ENCODE data around the gene TVP23C.
"Not testable (repeated sequence)": the region's sequence is repeated elsewhere in the genome, so short reads cannot be mapped to it uniquely, and the experiment has no call there.

TVP23C gene

GRCh38 chr17:15563375-15563857 lies at the start of gene TVP23C:
Gene TVP23C, minus strand, starts transcription at chr17:15563483. Its CDS starts 35 bp downstream, at chr17:15563448.
- not testable (repeated sequence) for DNase-seq

- not testable (repeated sequence) for DNase-seq
Observed at GRCh38 chr17:15592960-15593359, 29.7 kb upstream of the TVP23C start.

- not testable (repeated sequence) for DNase-seq
Observed at GRCh38 chr17:15591986-15592385, 28.7 kb upstream of the TVP23C start.

GRCh38 chr17:15590844-15591243 lies 27.6 kb upstream of the TVP23C start:
- not testable (repeated sequence) for DNase-seq

DNA sequence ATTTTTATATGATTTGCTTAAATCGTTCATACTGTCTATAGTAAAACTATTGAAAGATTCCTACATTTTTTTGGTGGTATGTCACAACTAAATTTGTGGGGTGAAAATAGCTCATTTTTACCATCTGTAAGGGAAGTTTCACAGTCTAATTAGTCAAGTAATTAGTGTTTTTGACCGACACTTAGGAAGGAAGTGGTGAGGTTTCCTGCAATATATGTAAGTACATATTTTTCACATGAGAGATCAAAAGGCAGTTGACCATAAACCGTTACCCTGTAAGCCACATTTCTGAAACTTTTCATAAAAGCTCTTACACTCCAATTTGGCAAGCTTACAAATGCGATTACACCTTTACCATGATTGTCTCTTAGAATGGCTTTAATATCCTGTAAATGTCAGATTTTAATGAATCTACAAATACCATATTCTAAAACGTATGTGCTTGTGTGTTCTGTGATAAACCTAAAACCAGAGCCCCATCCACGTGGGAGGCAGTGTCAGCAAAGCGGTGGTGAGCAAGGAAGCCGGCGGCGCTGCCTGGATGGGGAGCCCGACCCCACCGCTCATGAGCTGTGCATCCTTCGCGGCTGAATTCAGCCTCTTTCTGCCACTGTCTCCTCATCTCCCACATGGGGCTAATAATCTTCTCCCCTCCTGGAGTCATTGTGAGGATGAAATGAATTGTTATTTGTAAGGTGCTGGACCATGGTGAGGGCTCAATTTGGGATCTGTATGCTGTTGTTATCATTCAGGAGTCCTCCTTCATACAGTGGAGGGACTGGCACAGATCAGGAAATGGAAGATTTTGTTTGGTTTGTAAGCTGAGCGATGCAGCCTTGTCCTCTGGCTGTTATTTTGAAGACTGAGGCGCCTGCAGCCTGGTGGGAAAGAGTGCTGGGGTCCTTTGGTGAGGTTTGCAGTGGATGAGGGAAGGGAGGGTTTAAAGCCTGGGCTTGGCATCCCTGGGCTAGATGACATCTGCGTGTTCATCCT lies 26.6 kb upstream of the TVP23C start:
- DNase-seq, result not testable (repeated sequence)

- not testable (repeated sequence) for DNase-seq
Observed at GRCh38 chr17:15588017-15588416, 24.7 kb upstream of the TVP23C start.

DNA sequence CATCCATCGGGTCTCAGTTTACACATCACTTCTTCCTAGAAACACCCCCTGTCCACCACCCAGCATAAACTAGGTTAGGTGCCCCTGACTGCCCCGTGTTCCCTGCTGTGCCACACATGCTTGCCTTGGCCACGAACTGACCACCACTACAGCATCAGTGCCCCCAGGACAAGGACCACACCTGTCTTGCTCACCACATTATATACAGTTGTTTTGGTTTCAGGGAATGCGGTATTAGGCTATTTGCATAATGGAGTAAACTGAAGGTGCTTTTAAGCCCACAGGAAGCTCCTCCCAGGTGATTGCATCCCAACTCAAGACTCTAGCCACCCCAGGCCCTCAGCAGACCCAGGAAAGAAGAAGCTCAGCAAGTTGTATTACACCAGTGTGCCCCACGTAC lies 20.0 kb upstream of the TVP23C start:
- DNase-seq, result not testable (repeated sequence)

DNA sequence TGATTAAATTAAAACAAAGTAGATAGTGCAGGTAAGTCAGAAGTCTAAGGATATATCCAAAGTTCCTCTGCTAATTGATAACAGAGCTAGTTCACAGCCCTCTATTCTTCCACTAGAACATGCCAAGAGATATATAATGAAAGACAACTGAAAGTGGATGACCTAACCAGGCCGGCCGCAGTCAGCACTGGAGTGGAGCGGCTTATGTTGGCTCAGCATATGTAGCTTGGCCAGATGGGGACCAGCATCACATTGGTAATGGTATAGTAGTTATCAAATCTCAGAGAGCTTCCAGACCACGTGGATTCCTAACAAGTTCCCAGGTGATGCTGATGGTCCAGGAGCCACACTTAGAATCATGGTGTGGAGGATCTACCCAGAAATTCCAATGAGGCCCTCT lies 18.2 kb upstream of the TVP23C start:
- not testable (repeated sequence) for DNase-seq

GRCh38 chr17:15576848-15577247 lies 13.6 kb upstream of the TVP23C start:
- not testable (repeated sequence) for DNase-seq

DNA sequence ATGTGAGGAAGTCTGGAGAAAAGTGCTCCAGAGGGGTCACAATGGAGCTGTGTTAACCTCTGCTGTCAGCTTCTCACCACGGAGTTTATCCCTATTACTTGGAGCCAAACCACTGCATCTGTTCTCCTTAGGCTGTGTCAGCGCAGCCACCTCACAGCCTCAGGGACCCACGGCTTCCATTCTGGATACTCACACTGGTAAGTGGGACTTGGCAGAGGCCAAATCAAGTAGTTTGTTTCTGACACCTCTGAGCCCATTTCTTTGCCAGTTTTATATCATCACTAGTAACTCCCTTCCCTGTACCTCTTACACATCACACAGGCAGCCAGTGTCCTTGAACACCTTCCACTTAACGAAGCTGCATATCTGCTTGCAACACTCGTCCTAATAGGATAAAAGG lies 11.4 kb upstream of the TVP23C start:
- DNase-seq, result not testable (repeated sequence)

DNA sequence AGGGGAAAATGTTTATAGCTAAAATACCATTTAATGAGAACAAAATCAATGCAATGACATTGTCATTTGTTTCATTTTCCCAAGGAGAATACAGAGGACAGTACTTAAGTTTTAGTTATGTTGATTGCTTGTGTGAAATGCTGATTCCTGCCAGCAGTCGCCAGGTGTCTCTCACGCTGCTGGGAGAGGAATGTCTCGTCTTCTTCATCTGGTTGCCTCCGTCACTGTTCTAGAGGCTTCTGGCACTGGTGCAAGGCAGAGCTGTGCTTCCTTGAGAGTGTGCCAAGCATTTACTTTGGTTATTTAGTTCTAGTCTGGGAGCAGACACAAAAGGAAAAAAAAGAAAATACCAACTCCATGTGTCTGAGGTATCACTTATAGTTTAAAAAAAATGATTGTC lies 10.6 kb upstream of the TVP23C start:
- not testable (repeated sequence) for DNase-seq

DNA sequence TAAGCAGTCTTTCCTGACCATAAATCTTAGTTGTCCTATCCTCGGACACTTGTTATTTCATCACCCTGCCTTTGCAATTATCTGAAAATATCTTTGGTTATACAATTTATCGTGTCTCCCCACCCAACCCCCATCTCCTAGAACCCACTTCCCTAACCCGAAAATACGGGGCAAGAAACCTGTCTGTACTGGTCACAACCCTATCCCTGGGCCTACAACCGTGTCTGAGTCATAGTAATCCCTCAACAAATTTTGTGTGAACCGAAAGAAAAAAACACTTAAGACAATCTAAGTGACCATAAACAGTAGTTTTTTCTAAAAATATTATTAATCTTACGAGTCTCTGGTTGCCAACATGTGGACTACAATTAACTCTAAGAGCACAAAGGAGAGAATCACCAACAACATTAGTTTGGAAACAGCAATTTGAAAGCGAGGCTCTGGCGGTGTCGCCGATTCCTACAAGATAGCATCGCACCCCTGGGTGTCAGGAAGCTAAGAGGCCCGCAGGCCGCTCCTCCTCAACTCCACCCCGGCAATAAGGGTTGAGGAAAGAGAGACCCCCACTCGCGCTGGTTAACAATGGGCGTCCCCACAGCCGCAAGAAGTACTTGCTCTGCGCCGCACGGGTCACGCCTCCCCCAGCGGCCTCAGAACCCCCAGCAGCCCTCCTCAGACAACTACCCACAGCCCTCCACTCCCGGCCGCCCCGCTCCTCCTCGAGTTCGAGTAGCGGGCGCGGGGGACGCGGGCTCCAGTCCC lies 489 bp downstream of the TVP23C start:
- DNase-seq, result not testable (repeated sequence)

GRCh38 chr17:15561439-15561838 lies 1.8 kb downstream of the TVP23C start:
- not testable (repeated sequence) for DNase-seq

DNA sequence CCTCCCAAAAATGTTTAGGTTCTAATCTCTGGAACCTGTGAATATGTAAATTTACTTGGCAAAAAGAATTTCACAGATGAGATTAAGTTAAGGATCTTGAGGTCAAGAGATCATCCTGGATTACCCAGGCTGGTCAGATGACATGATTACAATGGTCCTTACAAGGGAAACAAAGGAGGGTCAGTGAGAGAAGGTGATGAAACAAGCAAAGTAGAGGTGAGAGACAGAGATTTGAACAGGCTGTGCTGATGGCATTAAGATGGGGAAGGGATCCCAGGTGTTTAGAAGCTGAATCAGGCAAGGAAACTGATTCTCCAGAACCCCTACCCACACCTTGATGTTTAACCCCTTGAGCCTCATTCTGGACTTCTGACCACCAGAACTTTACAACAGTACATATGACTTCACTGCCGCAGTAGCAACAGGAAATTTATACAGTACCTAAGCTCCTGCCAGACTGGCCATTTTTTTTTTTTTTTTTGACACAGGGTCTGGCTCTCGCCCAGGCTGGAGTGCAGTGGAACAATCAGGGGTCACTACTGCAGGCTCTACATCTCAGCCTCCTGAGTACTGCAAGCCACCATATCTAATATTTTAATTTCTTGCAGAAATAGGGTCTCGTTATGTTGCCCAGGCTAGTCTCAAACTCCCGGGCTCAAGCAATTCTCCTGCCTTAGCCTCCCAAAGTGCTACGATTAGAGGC lies 4.7 kb downstream of the TVP23C start:
- not testable (repeated sequence) for DNase-seq

DNA sequence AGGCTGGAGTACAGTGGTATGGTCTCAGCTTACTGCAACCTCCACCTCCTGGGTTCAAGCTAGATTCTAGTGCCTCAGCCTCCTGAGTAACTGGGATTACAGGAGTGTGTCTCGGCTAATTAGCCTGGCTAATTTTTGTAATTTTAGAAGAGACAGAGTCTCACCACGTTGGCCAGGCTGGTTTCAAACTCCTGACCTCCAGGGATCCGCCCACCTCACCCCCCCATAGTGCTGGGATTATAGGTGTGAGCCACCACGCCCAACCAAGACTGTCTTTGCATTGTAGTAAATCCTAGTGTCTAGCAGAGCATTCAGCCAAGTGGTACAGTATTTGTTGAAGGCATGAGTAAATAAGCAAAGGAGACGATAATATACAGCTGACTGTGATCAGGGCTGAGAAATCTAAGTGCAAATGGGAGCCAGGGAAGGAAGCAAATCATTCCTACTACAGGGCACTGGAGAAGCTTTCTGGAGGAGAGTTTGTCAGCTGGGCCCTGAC lies 5.9 kb downstream of the TVP23C start:
- DNase-seq, result not testable (repeated sequence)

DNA sequence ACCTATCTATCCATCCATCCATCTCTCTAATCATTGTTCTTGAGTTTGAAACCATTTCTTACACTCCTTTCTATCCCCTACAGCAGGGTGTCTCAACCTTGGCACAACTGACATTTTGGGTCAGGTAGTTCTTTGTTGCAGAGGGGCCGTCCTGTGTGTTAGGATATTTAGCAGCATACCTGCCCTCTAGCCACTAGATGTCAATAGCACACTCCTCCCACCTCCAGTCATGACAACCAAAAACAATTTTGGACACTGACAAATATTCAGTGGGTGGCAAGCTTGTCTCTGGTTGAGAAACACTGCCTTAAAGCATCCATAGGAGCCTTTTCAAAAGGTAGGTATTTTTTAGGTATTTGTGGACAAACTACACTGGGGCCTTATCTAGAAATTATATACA lies 10.4 kb downstream of the TVP23C start:
- not testable (repeated sequence) for DNase-seq

DNA sequence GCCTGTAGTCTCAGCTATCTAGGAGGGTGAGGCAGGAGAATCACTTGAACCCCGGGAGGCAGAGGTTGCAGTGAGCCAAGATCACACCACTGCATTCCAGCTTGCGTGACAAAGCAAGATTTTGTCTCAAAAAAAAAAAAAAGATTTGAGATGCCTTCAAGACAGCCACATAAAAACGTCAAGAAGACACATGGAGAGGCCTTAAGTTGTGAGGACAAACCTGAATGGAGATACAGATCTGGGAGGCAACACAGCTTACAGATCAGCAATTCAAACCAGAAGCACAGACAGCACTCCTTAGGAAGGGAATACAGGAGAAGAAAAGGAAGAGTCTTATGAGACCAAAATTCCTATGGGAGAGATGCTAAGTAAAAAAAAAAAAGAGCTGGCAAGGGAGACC lies 13.7 kb downstream of the TVP23C start:
- not testable (repeated sequence) for DNase-seq

DNA sequence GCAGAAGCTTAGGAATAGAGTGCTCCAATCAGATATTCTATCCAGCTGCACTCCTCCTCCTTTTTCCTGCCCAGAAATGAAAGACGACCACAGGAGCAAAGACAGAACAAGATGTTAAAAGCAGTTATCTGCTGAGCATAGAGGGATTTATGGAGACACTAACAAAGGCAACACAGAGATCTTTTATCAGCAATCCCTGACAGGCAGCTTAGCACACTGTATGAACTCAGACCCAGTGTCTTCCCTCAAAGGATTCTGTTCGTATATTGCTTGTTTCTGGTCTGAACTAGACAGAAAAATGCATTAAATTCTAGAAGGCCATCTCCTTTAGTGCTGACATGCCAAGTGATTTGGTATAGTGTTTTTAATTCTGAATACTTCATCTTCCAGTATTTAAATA lies 16.7 kb downstream of the TVP23C start:
- DNase-seq, result not testable (repeated sequence)

GRCh38 chr17:15540371-15541219 lies 22.7 kb downstream of the TVP23C start:
- not testable (repeated sequence) for DNase-seq

DNA sequence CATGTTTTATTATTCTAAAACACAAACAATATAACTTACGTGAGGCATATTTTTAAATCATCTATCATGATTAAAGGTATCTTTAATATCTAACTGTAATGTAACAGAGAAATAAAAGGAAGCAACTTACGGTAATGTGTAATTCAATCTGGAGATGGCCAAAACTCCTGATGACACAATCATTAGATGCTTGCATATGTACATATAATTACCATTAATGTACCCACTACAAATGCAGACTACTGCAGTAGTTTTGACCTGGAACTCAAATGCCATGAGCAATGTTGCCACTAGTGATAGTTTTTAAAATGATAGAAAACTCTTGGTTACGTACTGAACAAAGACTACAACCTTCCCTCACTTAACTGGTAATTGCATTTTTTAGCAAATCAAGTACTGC lies 30.2 kb downstream of the TVP23C start:
- not testable (repeated sequence) for DNase-seq

Data from KG1 (cell line).